HepG2 (cell line): ENCODE data around the gene TGFBR1. TPM values are rescaled to one million over a fixed set of nuclear protein-coding genes. Genes with fewer than 3 reads are reported as not detected.

Source experiments
- AKNA ChIP-seq: sonication (generic); formaldehyde crosslinking; IDR thresholded peaks from 2 replicates; pipeline ENCODE4 v1.4.0; 2020; ENCODE audit warnings: missing genetic modification reagents, borderline replicate concordance
- ATF1 ChIP-seq: IDR thresholded peaks from 2 replicates; pipeline ENCODE4 v1.6.1; 2016; ENCODE audit warnings: mild to moderate bottlenecking, control low read depth
- EP300 ChIP-seq, 3 experiments: sonication (generic) in 1 of 3; formaldehyde crosslinking in 1 of 3; IDR thresholded peaks; 2 replicates each; pipeline versions ENCODE4 v1.5.1 to v1.6.1; 2011 to 2020; ENCODE audit warnings: low read depth in 2 of 3, low read length in 2 of 3, borderline replicate concordance in 1 of 3, improper control_type of control experiment in 1 of 3, mild to moderate bottlenecking in 1 of 3, missing genetic modification reagents in 1 of 3, moderate library complexity in 1 of 3
- FOXA1 ChIP-seq, 2 experiments: fragments of 450-650 bp in 1 of 2; sonication (generic) in 1 of 2; formaldehyde crosslinking in 1 of 2; IDR thresholded peaks; 2 replicates each; pipeline versions ENCODE4 v1.4.0 to v1.6.1; 2016 to 2020; ENCODE audit warnings: missing genetic modification reagents in 1 of 2
- HINFP ChIP-seq: sonication (generic); formaldehyde crosslinking; IDR thresholded peaks from 2 replicates; pipeline ENCODE4 v1.4.0; 2020; ENCODE audit warnings: low read depth, mild to moderate bottlenecking, missing genetic modification reagents
- HNRNPLL ChIP-seq: fragments of 200-400 bp; formaldehyde crosslinking; IDR thresholded peaks from 2 replicates; pipeline ENCODE4 v1.6.1; 2017; ENCODE audit warnings: mild to moderate bottlenecking, low read depth, low read length; ENCODE audit not compliant: poor library complexity, severe bottlenecking
- KDM5A ChIP-seq: fragments of 200-600 bp; sonication (generic); IDR thresholded peaks from 2 replicates; pipeline ENCODE4 v1.7.0; 2018; ENCODE audit warnings: antibody characterized with exemption, mild to moderate bottlenecking, low read length, borderline replicate concordance
- MZF1 ChIP-seq: sonication (generic); formaldehyde crosslinking; IDR thresholded peaks from 2 replicates; pipeline ENCODE4 v1.8.1; 2023; ENCODE audit warnings: mild to moderate bottlenecking, missing genetic modification reagents, borderline replicate concordance
- NFKBIZ ChIP-seq: IDR thresholded peaks from 2 replicates; pipeline ENCODE4 v1.6.1; 2018; ENCODE audit warnings: missing genetic modification reagents, missing compliant biosample characterization
- SCMH1 ChIP-seq: sonication (generic); formaldehyde crosslinking; IDR thresholded peaks from 2 replicates; pipeline ENCODE4 v1.9.0; 2021; ENCODE audit warnings: missing genetic modification reagents, mild to moderate bottlenecking, borderline replicate concordance
- STAG1 ChIP-seq: sonication (generic); formaldehyde crosslinking; IDR thresholded peaks from 2 replicates; pipeline ENCODE4 v1.4.0; 2020; ENCODE audit warnings: missing genetic modification reagents
- ZFP90 ChIP-seq: sonication (generic); formaldehyde crosslinking; IDR thresholded peaks from 2 replicates; pipeline ENCODE4 v1.8.0; 2022; ENCODE audit warnings: missing genetic modification reagents, mild to moderate bottlenecking, inconsistent platforms, borderline replicate concordance
- ZFP91 ChIP-seq: sonication (generic); formaldehyde crosslinking; IDR thresholded peaks from 2 replicates; pipeline ENCODE4 v1.9.0; 2022; ENCODE audit warnings: missing genetic modification reagents, mild to moderate bottlenecking, borderline replicate concordance
- ZNF451 ChIP-seq: sonication (generic); formaldehyde crosslinking; IDR thresholded peaks from 2 replicates; pipeline ENCODE4 v1.5.0; 2020; ENCODE audit warnings: mild to moderate bottlenecking, missing genetic modification reagents
- ZNF513 ChIP-seq: sonication (generic); formaldehyde crosslinking; conservative IDR thresholded peaks from 2 replicates; pipeline ENCODE4 v1.5.0; 2020; ENCODE audit warnings: missing genetic modification reagents
- ZNF619 ChIP-seq: sonication (generic); formaldehyde crosslinking; IDR thresholded peaks from 2 replicates; pipeline ENCODE4 v1.4.0; 2020; ENCODE audit warnings: mild to moderate bottlenecking, missing genetic modification reagents
- ZNF772 ChIP-seq: sonication (generic); formaldehyde crosslinking; IDR thresholded peaks from 2 replicates; pipeline ENCODE4 v1.5.0; 2020; ENCODE audit warnings: mild to moderate bottlenecking, missing genetic modification reagents
- ZZZ3 ChIP-seq: sonication (generic); formaldehyde crosslinking; IDR thresholded peaks from 2 replicates; pipeline ENCODE4 v1.4.0; 2020; ENCODE audit warnings: missing genetic modification reagents, mild to moderate bottlenecking, borderline replicate concordance
- polyA plus RNA-seq, 8 experiments: library from polyadenylated mRNA; depleted of rRNA in 3 of 8; stranded (reverse) in 7 of 8; unstranded in 1 of 8; fragments of >200 nt; fragmentation: Illumina TruSeq in 4 of 8; extraction: Trizol in 4 of 8; gene quantifications; 2 replicates each; pipeline versions ENCODE4 v1.2.1 to v1.2.3, GENCODE V29; 2011 to 2016; ENCODE audit warnings: low read depth in 4 of 8, missing spikeins in 1 of 8, mixed read lengths in 1 of 8; ENCODE audit not compliant: insufficient read depth in 1 of 8
- total RNA-seq, 5 experiments: library from RNA; depleted of rRNA; stranded (reverse); fragments of >200 nt; fragmentation: Illumina TruSeq; extraction: Trizol; gene quantifications; 2 replicates each; pipeline ENCODE4 v1.2.3, GENCODE V29; 2016; ENCODE audit warnings: low read depth in 1 of 5

The TGFBR1 gene
- total and polyA plus RNA-seq, 2 of the 13 experiments (the other 11 are each of a cell fraction or from before 2014, with no cell fraction given) = 16.8 to 23.9 TPM

DNA sequence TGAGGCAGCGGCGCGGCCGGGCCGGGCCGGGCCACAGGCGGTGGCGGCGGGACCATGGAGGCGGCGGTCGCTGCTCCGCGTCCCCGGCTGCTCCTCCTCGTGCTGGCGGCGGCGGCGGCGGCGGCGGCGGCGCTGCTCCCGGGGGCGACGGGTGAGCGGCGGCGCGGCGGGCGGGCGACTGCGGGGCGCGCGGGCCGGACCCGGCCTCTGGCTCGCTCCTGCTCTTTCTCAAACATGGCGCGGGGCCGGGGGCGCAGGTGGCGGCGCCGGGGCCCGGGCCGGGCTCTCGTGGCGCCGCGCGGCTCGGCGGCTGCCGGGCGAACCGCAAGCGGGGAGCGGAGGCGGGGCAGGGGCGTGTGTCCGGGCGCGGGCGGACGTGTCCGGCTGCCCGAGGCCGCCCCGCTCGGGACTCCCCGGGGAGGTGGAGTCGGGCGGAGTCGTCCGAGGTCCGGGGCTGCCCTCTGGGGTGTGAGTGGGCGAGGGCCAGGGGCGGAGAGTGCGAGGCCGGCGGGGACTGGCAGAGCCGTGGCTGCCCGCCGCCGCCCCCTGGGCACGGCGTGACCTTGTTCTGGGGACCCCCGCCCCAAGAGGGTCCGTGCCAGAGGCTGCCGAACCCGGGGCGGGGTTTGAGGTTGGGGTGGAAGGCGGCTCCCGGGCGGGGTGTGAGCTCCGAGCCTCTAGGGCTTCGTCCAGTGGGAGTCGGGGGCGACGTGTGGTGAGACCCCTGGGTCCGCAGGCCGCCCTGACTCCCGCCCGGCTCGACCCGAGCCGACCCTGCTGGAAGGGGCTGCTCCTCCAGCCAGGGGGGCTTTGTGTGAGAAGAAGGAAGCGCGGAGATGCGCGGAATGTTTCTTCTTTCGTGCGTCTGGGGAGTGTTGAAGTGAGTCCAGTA is 485 bp downstream of the TGFBR1 start (continued):
- TF ChIP-seq ZNF513 (no peak), FOXA1 (IDR thresholded peaks at IDR 0.05) (no peak), FOXA1 (CRISPR knock-in tag; IDR thresholded peaks at IDR 0.05) (no peak), ZFP91 (CRISPR knock-in tag) (no peak), ZNF451 (CRISPR knock-in tag) (0 out of 2 replicates have a peak, but pooled peaks have one; percentile 50), HINFP (CRISPR knock-in tag) (no peak), NFKBIZ (CRISPR knock-in tag) (no peak), SCMH1 (no peak), AKNA (CRISPR knock-in tag) (no peak), HNRNPLL (no peak), ZZZ3 (CRISPR knock-in tag) (no peak), STAG1 (CRISPR knock-in tag) (no peak), ZFP90 (CRISPR knock-in tag) (no peak), KDM5A (0 out of 2 replicates have a peak, but pooled peaks have one; percentile 17), ZNF619 (no peak), ZNF772 (CRISPR knock-in tag) (no peak), ATF1 (CRISPR knock-in tag) (no peak), MZF1 (no peak), EP300 (IDR thresholded peaks at IDR 0.05; ENCODE audit: low read depth in 2 of 2, low read length in 2 of 2) (no peak), EP300 (CRISPR knock-in tag; IDR thresholded peaks at IDR 0.05; ENCODE audit: borderline replicate concordance) (no peak)
